HAP-1 (cell line): ENCODE data around the gene SLC4A2.
A peak's percentile ranks its signal among the peaks of the same experiment; 100 is the strongest.

ENCODE experiments used
- DNase-seq, 2 experiments: peaks; one replicate each; pipeline ENCODE4 v3.0.0-alpha.2; 2016 to 2020; ENCODE audit warnings: low spot score in 2 of 2
- H3K27me3 ChIP-seq: fragments of 250-450 bp; sonication (Bioruptor Pico); 2 replicates; pipeline ENCODE4 v1.5.1; 2020; ENCODE audit warnings: low read depth, mild to moderate bottlenecking, moderate library complexity
- H3K36me3 ChIP-seq: fragments of 250-450 bp; sonication (Bioruptor Pico); replicated peaks from 2 replicates; pipeline ENCODE4 v1.5.1; 2020; ENCODE audit warnings: mild to moderate bottlenecking
- H3K4me1 ChIP-seq: fragments of 250-450 bp; sonication (Bioruptor Pico); 2 replicates; pipeline ENCODE4 v1.5.1; 2020; ENCODE audit warnings: mild to moderate bottlenecking
- H3K4me3 ChIP-seq: fragments of 250-450 bp; sonication (Bioruptor Pico); 2 replicates; pipeline ENCODE4 v1.5.1; 2020; ENCODE audit warnings: mild to moderate bottlenecking, moderate library complexity
- H3K9me3 ChIP-seq: fragments of 250-450 bp; sonication (Bioruptor Pico); 2 replicates; pipeline ENCODE4 v1.5.1; 2020; ENCODE audit warnings: mild to moderate bottlenecking, moderate library complexity
- in situ Hi-C: fragments of 300-500 bp; cut with MboI; formaldehyde crosslinking; loops from 3 replicates; pipeline ENCODE4 v1.14.3; 2020; ENCODE audit warnings: low sequenced_read_pairs, inconsistent platforms, mixed read lengths

Gene SLC4A2

DNA sequence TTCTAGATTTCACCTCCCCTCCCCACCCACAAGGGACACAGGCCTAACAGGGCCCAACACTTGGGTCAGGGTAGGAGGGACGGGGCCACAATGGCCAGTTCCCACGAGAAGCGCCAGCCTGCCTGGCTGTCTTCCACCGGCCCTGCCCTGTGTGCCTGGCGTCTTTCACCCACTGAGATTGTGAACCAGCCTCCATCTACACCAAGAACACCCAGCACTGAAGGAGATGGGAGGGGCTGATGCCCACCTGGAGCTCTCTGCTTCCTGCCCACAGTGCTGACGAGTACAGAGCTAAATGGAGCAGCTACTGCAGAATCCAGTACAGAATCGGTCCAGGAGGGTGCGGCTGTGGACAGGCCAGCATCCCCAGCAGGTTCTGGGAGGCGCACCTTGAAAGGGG is 13.4 kb upstream of the SLC4A2 start:
- in situ Hi-C loops = no loop called here
- no peak for DNase-seq
- no peaks in the 10 kb centered on the region for H3K9me3 ChIP-seq

DNA sequence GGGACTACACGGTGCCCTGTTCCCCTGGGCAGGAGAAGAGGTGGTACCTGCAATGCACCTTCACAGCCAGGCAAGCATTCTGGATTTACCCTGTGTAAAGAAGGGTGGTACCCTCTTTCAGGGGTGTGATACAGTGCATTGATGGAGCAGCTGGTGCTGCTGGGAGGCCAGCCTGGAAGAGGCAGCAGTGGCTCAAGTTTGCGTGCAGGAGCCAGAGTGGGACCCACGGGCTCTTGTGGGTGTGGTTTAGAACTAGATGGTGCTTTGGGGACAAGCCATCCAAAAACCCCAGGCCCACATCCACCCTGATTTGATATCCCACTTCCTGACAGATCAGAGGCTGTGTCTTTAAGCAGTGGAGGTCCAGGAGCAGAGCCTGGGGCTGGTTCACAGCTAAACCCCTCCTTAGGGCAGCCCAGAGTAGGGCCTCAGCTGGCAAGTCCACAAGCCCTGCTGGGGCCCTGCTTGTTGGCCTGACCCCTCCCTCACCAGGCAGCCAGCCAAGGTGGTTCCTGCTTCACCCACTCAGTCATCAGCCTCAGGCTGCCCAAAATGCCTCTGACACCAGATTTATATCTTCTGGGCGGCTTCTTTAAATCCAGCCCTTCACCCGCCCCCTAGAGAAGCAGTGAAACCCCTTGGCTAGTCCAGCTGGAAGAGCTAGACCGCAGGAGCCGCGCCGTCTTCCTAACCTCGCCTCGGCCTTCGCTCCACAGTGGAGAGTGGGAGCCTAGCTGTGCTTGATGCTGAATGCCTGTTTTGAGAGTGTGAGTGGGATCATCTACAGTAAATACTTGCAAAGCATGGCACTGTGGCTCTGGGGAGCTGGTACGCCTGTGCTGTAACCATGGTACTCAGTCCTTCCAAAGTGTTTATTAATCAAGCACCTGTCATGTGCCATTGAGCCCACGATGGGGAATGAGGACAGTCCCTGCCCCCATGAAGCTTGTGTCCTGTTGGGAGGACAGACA is 12.5 kb upstream of the SLC4A2 start:
- Histone ChIP-seq H3K27me3 (no peaks in the 10 kb centered on the region), H3K36me3 (no peaks in the 10 kb centered on the region; the same call in 1 of the 2 replicates), H3K4me3 (no peak overlapping the region), H3K9me3 (no peaks in the 10 kb centered on the region), H3K4me1 (no peaks in the 10 kb centered on the region)
- in situ Hi-C loops = no loop called here
- DNase-seq = no peak

More for the DNA sequence above, 13.4 kb upstream of the SLC4A2 start:
- no peaks in the 10 kb centered on the region for H3K27me3 ChIP-seq
- no peaks in the 10 kb centered on the region; the same call in 1 of the 2 replicates for H3K36me3 ChIP-seq
- no peaks in the 10 kb centered on the region for H3K4me1 ChIP-seq
- no peak overlapping the region for H3K4me3 ChIP-seq

- Histone ChIP-seq H3K4me1 (no peaks in the 10 kb centered on the region), H3K9me3 (no peaks in the 10 kb centered on the region), H3K27me3 (no peaks in the 10 kb centered on the region), H3K36me3 (no peaks in the 10 kb centered on the region; the same call in 1 of the 2 replicates), H3K4me3 (no peak within 1 kb of the TSS)
- in situ Hi-C loops = no loop called here
- DNase-seq = no peak
These were observed 11.2 kb upstream of the SLC4A2 start, which contains the start of gene ASIC3 for GRCh38 chr7:151047976-151048815. ASIC3 (plus strand) TSS chr7:151048531; CDS start chr7:151048886, 355 bp downstream.

DNA sequence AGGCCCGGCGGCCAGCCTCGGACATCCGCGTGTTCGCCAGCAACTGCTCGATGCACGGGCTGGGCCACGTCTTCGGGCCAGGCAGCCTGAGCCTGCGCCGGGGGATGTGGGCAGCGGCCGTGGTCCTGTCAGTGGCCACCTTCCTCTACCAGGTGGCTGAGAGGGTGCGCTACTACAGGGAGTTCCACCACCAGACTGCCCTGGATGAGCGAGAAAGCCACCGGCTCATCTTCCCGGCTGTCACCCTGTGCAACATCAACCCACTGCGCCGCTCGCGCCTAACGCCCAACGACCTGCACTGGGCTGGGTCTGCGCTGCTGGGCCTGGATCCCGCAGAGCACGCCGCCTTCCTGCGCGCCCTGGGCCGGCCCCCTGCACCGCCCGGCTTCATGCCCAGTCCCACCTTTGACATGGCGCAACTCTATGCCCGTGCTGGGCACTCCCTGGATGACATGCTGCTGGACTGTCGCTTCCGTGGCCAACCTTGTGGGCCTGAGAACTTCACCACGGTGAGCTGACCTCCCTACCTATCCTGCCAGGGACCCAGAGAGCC is 10.4 kb upstream of the SLC4A2 start:
- no peaks in the 10 kb centered on the region; the same call in 1 of the 2 replicates for H3K36me3 ChIP-seq
- H3K27me3 ChIP-seq = no peaks in the 10 kb centered on the region
- DNase-seq = no peak
- H3K4me1 ChIP-seq = no peaks in the 10 kb centered on the region
- no peak overlapping the region for H3K4me3 ChIP-seq
- no peaks in the 10 kb centered on the region for H3K9me3 ChIP-seq
- in situ Hi-C loops = no loop called here

DNA sequence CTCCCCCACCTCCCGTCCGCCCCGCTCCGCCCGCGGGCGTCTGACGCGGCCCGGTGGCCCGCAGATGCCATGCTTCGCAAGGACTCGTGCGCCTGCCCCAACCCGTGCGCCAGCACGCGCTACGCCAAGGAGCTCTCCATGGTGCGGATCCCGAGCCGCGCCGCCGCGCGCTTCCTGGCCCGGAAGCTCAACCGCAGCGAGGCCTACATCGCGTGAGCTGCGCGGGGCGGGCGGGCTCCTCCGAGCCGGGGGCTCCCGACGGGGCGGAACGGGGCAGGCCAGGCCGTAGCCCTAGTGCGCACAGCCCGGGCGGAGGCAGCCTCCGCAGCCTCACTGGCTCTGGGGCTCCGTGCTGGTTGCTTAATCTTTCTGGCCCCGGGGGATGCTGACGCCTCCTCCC is 8.3 kb upstream of the SLC4A2 start:
- in situ Hi-C loops = no loop called here
- Histone ChIP-seq H3K4me3 (no peak overlapping the region), H3K4me1 (no peaks in the 10 kb centered on the region), H3K36me3 (no peaks in the 10 kb centered on the region), H3K9me3 (no peaks in the 10 kb centered on the region), H3K27me3 (no peaks in the 10 kb centered on the region)
- no peak for DNase-seq

DNA sequence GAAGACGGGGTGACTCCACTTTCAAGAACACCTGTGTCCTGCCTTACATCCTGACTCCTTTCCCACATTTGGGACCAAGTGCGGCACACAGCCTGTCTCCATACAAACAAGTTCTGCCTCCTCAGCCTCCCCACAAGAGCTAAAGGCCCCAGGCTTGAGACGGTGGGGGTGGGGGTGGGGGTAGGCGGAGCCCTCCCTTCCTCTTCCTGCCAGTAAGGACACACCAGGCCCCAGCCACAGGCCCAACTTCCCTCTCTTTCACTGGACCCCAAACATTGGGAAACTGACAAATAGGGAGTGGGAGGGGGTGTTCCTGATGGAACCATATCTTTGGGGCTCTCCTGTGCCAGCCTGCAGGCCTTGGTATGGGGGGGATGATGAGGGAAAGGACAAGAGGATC is 6.3 kb upstream of the SLC4A2 start:
- no peak overlapping the region for H3K4me3 ChIP-seq
- no peak for DNase-seq
- no peaks in the 10 kb centered on the region for H3K9me3 ChIP-seq
- no peaks in the 10 kb centered on the region for H3K27me3 ChIP-seq
- in situ Hi-C loops = no loop called here
- no peaks in the 10 kb centered on the region for H3K36me3 ChIP-seq
- no peaks in the 10 kb centered on the region; the same call in 1 of the 2 replicates for H3K4me1 ChIP-seq

DNA sequence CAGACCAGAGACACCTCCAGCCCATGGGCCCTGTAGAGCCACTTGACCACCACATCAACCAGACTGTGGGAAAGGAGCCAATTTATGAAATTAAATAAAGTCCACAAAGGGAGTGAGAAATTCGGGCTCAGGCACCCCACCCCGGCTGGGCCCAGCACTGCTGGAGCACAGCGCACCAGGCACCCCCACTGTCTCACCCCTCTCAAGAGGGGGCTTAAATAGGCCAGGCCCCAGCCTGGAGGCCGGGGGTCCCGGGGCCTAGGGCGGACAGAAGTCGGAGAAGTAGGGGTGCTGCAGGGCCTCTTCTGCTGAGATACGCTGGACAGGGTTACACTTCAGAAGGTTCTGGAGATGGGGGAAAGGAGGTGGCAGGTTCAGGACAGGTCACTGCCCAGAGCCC is 5.6 kb upstream of the SLC4A2 start:
- H3K4me1 ChIP-seq = peaks cover 6% of the 10 kb centered on the region
- in situ Hi-C loops = no loop called here
- no peaks in the 10 kb centered on the region for H3K9me3 ChIP-seq
- DNase-seq = no peak
- no peak overlapping the region for H3K4me3 ChIP-seq
- no peaks in the 10 kb centered on the region for H3K36me3 ChIP-seq
- H3K27me3 ChIP-seq = no peaks in the 10 kb centered on the region

- H3K4me3 ChIP-seq = no peak overlapping the region
These were observed 3.1 kb upstream of the SLC4A2 start for GRCh38 chr7:151056283-151056665.

GRCh38 chr7:151056666-151057505 is 2.5 kb upstream of the SLC4A2 start:
- no peaks in the 10 kb centered on the region for H3K27me3 ChIP-seq
- in situ Hi-C loops = no loop called here
- peaks cover 21% of the 10 kb centered on the region for H3K4me1 ChIP-seq
- H3K36me3 ChIP-seq = peaks cover 2% of the 10 kb centered on the region; the same call in 1 of the 2 replicates
- peak overlapping the region; percentile 88 for H3K4me3 ChIP-seq
- no peak for DNase-seq
- no peaks in the 10 kb centered on the region for H3K9me3 ChIP-seq

More at GRCh38 chr7:151056283-151056665, 3.1 kb upstream of the SLC4A2 start:
- Histone ChIP-seq H3K9me3 (no peaks in the 10 kb centered on the region), H3K27me3 (no peaks in the 10 kb centered on the region), H3K4me1 (peaks cover 16% of the 10 kb centered on the region), H3K36me3 (no peaks in the 10 kb centered on the region)
- no peak for DNase-seq
- in situ Hi-C loops = no loop called here

DNA sequence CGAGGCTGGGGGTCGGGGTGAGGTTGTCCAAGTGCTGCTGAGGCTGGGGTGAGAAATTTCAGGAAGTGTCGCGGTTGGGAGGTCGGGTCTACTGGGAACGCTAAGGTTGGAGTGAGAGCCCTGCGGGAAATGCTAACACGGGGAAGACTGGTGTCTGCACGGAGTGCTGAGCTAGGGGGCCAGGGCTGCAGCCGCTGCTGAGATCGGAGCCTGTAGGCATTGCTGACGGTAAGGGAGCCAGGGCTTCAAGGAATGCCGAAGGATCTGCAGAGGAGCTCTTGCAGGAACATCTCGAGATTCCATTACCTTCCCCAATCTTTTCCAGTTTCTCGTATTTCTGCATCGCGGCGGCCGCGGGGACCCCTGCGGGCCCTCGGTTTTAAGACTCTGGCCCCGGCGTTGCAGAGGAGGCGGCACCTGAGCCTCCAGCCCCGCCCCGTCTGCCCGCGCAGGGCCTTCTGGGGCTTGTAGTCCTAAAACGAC is 1.8 kb upstream of the SLC4A2 start, which contains the start of gene CDK5:
Gene CDK5 (minus strand): TSS at position 392 of the 483 bp plus-strand sequence. CDS start 49 bp downstream, at position 343.
- H3K27me3 ChIP-seq = no peaks in the 10 kb centered on the region
- peak within 1 kb of the TSS; percentile 88 for H3K4me3 ChIP-seq
- peaks cover 7% of the 10 kb centered on the region for H3K36me3 ChIP-seq
- H3K4me1 ChIP-seq = peaks cover 23% of the 10 kb centered on the region
- in situ Hi-C loops = no loop called here
- H3K9me3 ChIP-seq = no peaks in the 10 kb centered on the region
- no peak for DNase-seq

- Histone ChIP-seq H3K27me3 (no peaks in the 10 kb centered on the region), H3K4me1 (peaks cover 23% of the 10 kb centered on the region)
- in situ Hi-C loops = no loop called here
These were observed 1.2 kb upstream of the SLC4A2 start for GRCh38 chr7:151057989-151058780.

GRCh38 chr7:151058781-151059366 is 515 bp upstream of the SLC4A2 start:
- in situ Hi-C loops = no loop called here
- Histone ChIP-seq H3K9me3 (no peaks in the 10 kb centered on the region), H3K4me3 (peak overlapping the region; percentile 88), H3K36me3 (peaks cover 16% of the 10 kb centered on the region), H3K4me1 (peaks cover 23% of the 10 kb centered on the region), H3K27me3 (no peaks in the 10 kb centered on the region)
- DNase-seq = no peak

More at GRCh38 chr7:151057989-151058780, 1.2 kb upstream of the SLC4A2 start:
- H3K9me3 ChIP-seq = no peaks in the 10 kb centered on the region
- DNase-seq = peak; percentile 97 to 98
- H3K4me3 ChIP-seq = peak overlapping the region; percentile 88
- peaks cover 10% of the 10 kb centered on the region for H3K36me3 ChIP-seq
